Stimulated activated CD8-positive, alpha-beta memory T cell treated with anti-CD3 and anti-CD28 coated beads, Interleukin-7, amount 100 ng/mL, for 48 hours (primary cell): ENCODE results near the gene DIS3L2.
"Not testable (repeated sequence)": the region's sequence is repeated elsewhere in the genome, so short reads cannot be mapped to it uniquely, and the experiment has no call there.

Experiments used
- DNase-seq, 2 donors: peaks; one replicate each; pipeline ENCODE4 v3.0.0-alpha.2; 2020; ENCODE audit warnings: low read depth in 1 of 2; ENCODE audit errors: extremely low read depth in 1 of 2

The DIS3L2 gene

DNA sequence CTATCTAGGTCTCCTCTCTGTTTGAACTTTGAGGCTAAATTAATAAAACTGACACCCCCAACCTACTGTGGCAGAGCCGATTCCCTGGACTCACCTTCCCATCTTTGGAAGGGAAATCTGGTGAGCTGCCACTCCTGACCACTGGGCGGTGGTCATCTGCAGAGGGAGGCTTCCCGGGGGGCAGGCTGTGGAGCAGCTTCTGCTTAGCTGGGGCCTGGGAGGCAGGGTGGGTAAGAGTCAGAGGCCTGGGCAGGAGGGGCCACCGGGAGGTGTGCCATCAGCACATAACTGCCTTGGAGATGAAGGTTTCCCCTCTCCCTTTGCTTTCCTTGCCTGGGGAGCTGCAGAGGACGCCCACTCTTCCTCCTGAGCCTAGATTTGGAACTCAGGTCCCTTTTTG, 33.0 kb upstream of the DIS3L2 start:
- DNase-seq, result no peak

- no peak for DNase-seq
These were observed 32.4 kb upstream of the DIS3L2 start for GRCh38 chr2:231928901-231929725.

DNA sequence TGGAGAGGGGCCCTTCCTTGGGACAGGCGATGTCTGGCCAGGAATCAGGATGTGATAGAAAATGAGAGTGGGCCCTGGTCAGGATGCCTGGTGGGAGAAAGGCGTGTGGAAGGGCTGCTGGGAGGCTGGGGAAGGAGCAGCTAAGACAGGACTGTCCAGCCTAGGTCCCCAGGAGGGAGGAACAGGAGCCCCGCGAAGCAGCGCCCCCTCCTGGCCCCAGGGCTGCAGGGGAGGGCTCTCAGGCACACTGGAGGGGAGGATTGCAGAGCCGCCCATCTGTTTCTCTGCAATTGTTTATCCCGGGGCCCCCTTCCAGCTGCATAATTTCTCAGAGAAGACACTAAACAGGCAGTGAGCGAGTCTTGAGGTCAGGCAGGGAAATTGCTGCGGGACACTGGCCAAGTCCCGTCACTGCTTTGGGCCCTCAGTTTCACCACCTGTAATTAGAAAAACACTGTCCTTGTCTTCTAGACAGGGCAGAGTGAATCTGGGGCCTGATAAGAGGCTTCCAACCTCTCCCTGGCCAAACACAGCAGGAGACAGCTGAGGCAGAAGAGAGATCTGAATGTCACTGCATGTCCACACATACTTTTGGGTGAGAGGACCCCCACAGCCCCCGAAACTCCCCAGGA, 31.4 kb upstream of the DIS3L2 start:
- DNase-seq, result peak in 1 of 2 donors; percentile 15

GRCh38 chr2:231930593-231931281, 30.8 kb upstream of the DIS3L2 start:
- DNase-seq, result no peak

DNA sequence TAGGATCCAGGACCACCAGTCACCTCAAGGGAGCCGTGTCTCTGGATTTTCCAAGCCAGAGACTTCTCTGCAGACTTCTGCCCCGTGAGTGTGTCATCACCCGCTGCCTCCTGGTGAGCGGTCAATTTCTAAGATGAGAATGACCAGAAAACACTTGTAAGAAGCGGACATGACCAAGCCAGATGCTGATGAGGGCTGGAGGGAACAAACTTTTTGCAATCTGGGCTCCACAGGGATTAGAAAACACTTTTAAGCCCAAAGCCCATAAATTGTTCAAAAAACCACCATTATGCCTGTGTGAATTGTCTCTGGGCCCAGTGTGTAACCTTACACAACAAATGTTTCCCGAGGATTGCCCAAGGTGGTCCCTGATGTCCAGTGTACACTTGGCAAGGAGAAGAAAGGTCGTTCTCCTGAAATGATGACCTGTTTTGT, 30.0 kb upstream of the DIS3L2 start:
- no peak for DNase-seq

- no peak for DNase-seq
These were observed 28.9 kb upstream of the DIS3L2 start for GRCh38 chr2:231932711-231932970.

- no peak for DNase-seq
These were observed 28.3 kb upstream of the DIS3L2 start for GRCh38 chr2:231932985-231933915.

GRCh38 chr2:231933916-231934401, 27.6 kb upstream of the DIS3L2 start:
- no peak for DNase-seq

GRCh38 chr2:231934441-231935206, 26.9 kb upstream of the DIS3L2 start:
- DNase-seq, result no peak

DNA sequence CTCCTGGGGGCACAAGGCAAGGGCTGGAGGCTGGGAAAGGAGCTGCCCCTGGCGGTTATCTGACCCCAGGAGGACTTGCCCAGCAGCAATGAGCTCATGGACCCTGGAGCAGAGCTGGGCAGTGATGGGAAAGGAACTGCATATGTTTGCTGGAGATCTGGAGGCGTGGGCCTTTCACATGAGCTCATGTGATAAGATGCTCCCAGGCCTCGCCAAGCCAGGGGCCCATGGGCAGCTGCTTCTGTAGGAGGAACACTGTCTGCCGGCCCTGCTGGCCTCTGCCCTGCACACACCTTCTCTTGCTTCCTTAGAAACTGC, 26.3 kb upstream of the DIS3L2 start:
- no peak for DNase-seq

- DNase-seq, result no peak
These were observed 25.7 kb upstream of the DIS3L2 start for GRCh38 chr2:231935815-231936214.

DNA sequence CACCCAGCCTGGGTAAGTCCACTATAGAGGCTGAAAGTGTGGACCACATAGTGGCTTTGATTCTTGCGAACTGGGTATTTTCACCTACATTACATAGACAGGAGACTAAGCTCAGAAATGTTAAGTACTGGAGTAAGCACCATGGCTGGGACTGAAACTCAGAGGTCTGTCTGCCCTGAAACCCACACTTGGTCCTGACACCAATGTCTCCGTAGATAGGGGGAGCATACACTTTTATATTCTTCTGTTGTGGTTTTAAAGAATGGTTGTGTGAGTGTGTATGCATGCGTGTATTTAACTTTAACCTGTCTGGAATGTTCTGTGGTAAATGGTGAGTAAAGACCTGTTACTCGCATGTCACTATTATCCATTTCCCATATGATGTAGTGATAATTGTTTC, 25.0 kb upstream of the DIS3L2 start:
- no peak for DNase-seq

- DNase-seq, result no peak
These were observed 24.5 kb upstream of the DIS3L2 start for GRCh38 chr2:231937057-231937456.

DNA sequence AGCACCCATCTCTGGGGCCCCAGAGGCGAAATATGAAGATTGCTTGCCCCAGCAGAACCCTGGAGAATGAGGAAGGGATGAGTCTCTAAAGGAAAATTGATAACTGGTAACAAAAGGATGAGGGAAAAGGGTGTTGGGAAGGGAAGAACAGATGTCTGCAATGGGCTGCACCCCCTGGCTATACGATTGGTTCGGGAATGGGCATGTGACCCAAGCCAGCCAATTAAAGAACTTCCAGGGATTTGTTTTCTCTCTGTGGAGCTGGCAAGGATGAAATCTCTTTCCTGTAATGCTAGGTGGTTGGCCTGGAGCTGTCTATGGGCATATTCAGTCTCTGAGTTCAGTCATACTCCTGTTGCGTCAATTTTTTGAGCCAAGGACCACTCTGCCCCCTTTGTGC, 22.5 kb upstream of the DIS3L2 start:
- no peak for DNase-seq

DNA sequence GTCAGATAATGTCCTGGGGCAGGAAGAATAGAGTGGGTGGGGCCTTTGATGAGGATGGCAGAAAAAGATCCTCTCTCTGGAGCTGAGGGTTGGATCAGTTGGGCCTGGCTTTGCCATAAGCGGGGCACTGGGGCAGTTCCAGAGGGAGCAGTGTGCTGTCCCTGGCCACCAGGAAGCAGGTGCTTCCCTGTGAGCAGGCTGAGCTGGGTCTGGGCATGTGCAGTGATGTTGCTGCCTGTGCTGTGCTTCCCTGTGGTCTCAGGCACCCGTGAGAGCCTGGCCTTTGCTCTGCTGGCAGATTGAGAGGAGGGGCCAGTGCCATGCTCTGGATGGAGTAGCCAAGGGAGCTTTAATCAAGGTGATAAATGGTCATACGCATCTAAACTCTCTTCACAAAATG, 20.7 kb upstream of the DIS3L2 start:
- DNase-seq, result no peak

GRCh38 chr2:231941673-231942072, 19.8 kb upstream of the DIS3L2 start:
- DNase-seq, result no peak

DNA sequence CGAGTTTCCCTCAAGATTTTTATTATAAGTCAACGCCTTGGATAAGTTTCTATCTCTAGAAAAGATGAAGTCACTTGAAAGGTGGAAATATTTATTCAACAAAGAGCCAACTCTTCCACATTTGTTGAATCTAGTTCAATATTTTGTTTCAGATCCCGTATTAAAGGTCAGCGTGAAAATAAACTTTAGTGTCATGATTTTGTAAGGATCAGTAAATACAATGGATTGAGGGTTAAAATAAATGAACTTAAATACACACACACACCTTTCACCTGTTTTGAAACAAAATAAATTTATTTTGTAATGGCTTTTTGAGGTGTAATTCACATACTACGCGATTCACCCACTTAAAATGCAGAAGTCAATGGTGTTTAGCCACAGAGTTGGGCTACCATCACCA, 19.3 kb upstream of the DIS3L2 start:
- DNase-seq, result no peak

- DNase-seq, result no peak
These were observed 15.2 kb upstream of the DIS3L2 start for GRCh38 chr2:231946241-231946814.

DNA sequence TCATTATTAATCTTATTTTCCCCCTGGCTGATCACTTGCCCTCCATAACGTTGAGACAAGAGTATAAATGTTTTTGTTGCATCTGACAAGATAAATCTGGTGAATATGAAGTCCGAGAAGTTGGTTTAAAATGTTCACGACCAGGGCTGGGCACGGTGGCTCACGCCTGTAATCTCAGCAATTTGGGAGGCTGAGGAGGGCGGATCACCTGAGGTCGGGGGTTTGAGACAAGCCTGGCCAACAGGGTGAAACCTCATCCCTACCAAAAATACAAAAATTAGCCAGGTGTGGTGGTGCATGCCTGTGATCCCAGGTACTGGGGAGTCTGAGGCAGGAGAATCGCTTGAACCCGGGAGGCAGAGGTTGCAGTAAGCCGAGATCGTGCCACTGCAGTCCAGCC, 14.4 kb upstream of the DIS3L2 start:
- DNase-seq, result not testable (repeated sequence)

DNA sequence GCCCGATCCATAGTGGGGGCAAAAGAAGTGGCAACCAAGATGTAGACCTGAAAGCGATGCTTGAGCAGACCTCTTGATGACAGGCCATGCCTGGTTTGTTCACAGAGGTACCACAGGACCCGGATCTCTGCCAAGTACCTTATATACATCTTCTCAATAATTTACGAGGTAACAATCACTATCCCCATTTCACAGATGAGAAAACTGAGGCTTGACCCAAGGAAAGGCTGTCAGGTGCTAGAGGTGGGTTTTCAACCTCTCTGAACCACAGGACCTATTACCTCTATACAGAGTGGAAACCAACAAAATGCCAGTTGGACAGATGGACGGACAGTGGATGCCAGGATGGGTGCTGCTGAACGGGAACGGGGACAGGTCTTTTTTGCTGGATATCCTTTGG, 13.8 kb upstream of the DIS3L2 start:
- no peak for DNase-seq
